Measurements from ENCODE around the gene CIP2A. TPM values are rescaled to one million over a fixed set of nuclear protein-coding genes. Genes with fewer than 3 reads are reported as not detected.

Gene CIP2A
- total RNA-seq, 1 donor from 2014 or later: 29.0 TPM

GRCh38 chr3:108511490-108511889, 77.7 kb downstream of the CIP2A start:
- H3K27me3 Mint-ChIP-seq: peaks cover 3% of the 10 kb centered on the region
- no peak for DNase-seq (ENCODE audit: extremely low spot score, unreplicated experiment)
- H3K4me1 Mint-ChIP-seq (ENCODE audit: unreplicated experiment): no peaks in the 10 kb centered on the region
- H3K4me3 Mint-ChIP-seq: no peak overlapping the region
- TF ChIP-seq CTCF (conservative IDR thresholded peaks at IDR 0.05): no peak
- H3K36me3 Mint-ChIP-seq: no peaks in the 10 kb centered on the region
- no peak overlapping the region for H3K27ac Mint-ChIP-seq
- H3K9me3 Mint-ChIP-seq: peaks cover 6% of the 10 kb centered on the region

- no peak for TF ChIP-seq CTCF (conservative IDR thresholded peaks at IDR 0.05)
- Mint-ChIP-seq H3K27ac (no peak overlapping the region), H3K36me3 (no peaks in the 10 kb centered on the region), H3K4me3 (no peak overlapping the region), H3K9me3 (peaks cover 6% of the 10 kb centered on the region), H3K4me1 (ENCODE audit: unreplicated experiment) (no peaks in the 10 kb centered on the region), H3K27me3 (peaks cover 3% of the 10 kb centered on the region)
- no peak for DNase-seq (ENCODE audit: extremely low spot score, unreplicated experiment)
Measured at GRCh38 chr3:108511055-108511454, 78.2 kb downstream of the CIP2A start.

- H3K27me3 Mint-ChIP-seq: peaks cover 3% of the 10 kb centered on the region
- no peak for DNase-seq (ENCODE audit: extremely low spot score, unreplicated experiment)
- TF ChIP-seq CTCF (conservative IDR thresholded peaks at IDR 0.05): no peak
- H3K27ac Mint-ChIP-seq: no peak within 1 kb of the TSS
- no peaks in the 10 kb centered on the region for H3K4me1 Mint-ChIP-seq (ENCODE audit: unreplicated experiment)
- peaks cover 6% of the 10 kb centered on the region for H3K9me3 Mint-ChIP-seq
- no peaks in the 10 kb centered on the region for H3K36me3 Mint-ChIP-seq
- H3K4me3 Mint-ChIP-seq: no peak within 1 kb of the TSS
Measured at GRCh38 chr3:108510496-108510895, 78.7 kb downstream of the CIP2A start, which contains the start of gene MYH15. Gene MYH15 (minus strand): TSS chr3:108510596. CDS start chr3:108510530, 66 bp downstream.

- H3K9me3 Mint-ChIP-seq: peaks cover 6% of the 10 kb centered on the region
- H3K36me3 Mint-ChIP-seq: no peaks in the 10 kb centered on the region
- no peak overlapping the region for H3K4me3 Mint-ChIP-seq
- H3K4me1 Mint-ChIP-seq (ENCODE audit: unreplicated experiment): no peaks in the 10 kb centered on the region
- H3K27ac Mint-ChIP-seq: no peak overlapping the region
- DNase-seq (ENCODE audit: extremely low spot score, unreplicated experiment): no peak
- no peak for TF ChIP-seq CTCF (conservative IDR thresholded peaks at IDR 0.05)
- H3K27me3 Mint-ChIP-seq: peaks cover 3% of the 10 kb centered on the region
Measured at GRCh38 chr3:108509871-108510270, 79.4 kb downstream of the CIP2A start.

GRCh38 chr3:108509263-108509662, 80.0 kb downstream of the CIP2A start:
- peaks cover 3% of the 10 kb centered on the region for H3K27me3 Mint-ChIP-seq
- no peaks in the 10 kb centered on the region for H3K4me1 Mint-ChIP-seq (ENCODE audit: unreplicated experiment)
- no peak for DNase-seq (ENCODE audit: extremely low spot score, unreplicated experiment)
- no peak for TF ChIP-seq CTCF (conservative IDR thresholded peaks at IDR 0.05)
- H3K4me3 Mint-ChIP-seq: no peak overlapping the region
- H3K36me3 Mint-ChIP-seq: no peaks in the 10 kb centered on the region
- no peak overlapping the region for H3K27ac Mint-ChIP-seq
- peaks cover 6% of the 10 kb centered on the region for H3K9me3 Mint-ChIP-seq

- H3K27me3 Mint-ChIP-seq: peaks cover 3% of the 10 kb centered on the region
- no peaks in the 10 kb centered on the region for H3K36me3 Mint-ChIP-seq
- TF ChIP-seq CTCF (conservative IDR thresholded peaks at IDR 0.05): no peak
- no peak for DNase-seq (ENCODE audit: extremely low spot score, unreplicated experiment)
- H3K27ac Mint-ChIP-seq: no peak overlapping the region
- H3K9me3 Mint-ChIP-seq: peaks cover 6% of the 10 kb centered on the region
- H3K4me1 Mint-ChIP-seq (ENCODE audit: unreplicated experiment): no peaks in the 10 kb centered on the region
- no peak overlapping the region for H3K4me3 Mint-ChIP-seq
Measured at GRCh38 chr3:108507902-108508301, 81.3 kb downstream of the CIP2A start.

Measured in type B pancreatic cell (in vitro differentiated cells).